Activated B cell treated with CpG ODN at 0.5 μM for 24 hours (primary cell): Measurements from ENCODE around the gene FGF1. TPM values are rescaled to one million over a fixed set of nuclear protein-coding genes. Genes with fewer than 3 reads are reported as not detected.

Experiments
- ATAC-seq: fragments of 200-7000 bp; cut with Tn5 transposase; one replicate; pipeline ENCODE4 v1.10.0; 2021; ENCODE audit warnings: low read depth, mild to moderate bottlenecking, moderate library complexity
- CTCF ChIA-PET: fragments of 350-600 bp; sonication (Branson Sonifier 250); formaldehyde crosslinking; loops from one replicate; lab custom pipeline; 2021; ENCODE audit warnings: antibody characterized with exemption; lab: Charles Lee
- POLR2A ChIA-PET: fragments of 350-600 bp; sonication (Branson Sonifier 250); formaldehyde crosslinking; loops from one replicate; lab custom pipeline; 2021; ENCODE audit warnings: antibody characterized with exemption; lab: Charles Lee
- DNase-seq: peaks from one replicate; pipeline ENCODE4 v3.0.0; 2022
- H3K27ac Mint-ChIP-seq: one replicate; pipeline ENCODE4 v1.8.0; 2020; ENCODE audit warnings: mixed read lengths
- H3K27me3 Mint-ChIP-seq: one replicate; pipeline ENCODE4 v1.8.0; 2021; ENCODE audit warnings: mixed read lengths
- H3K36me3 Mint-ChIP-seq: one replicate; pipeline ENCODE4 v1.8.0; 2021; ENCODE audit warnings: low read depth, mixed read lengths
- H3K4me1 Mint-ChIP-seq: one replicate; pipeline ENCODE4 v1.8.0; 2021; ENCODE audit warnings: mixed read lengths
- H3K4me3 Mint-ChIP-seq: one replicate; pipeline ENCODE4 v1.8.0; 2020; ENCODE audit warnings: mild to moderate bottlenecking, mixed read lengths
- H3K9me3 Mint-ChIP-seq: one replicate; pipeline ENCODE4 v1.8.0; 2020; ENCODE audit warnings: mixed read lengths
- CTCF ChIP-seq: fragments of 200-600 bp; IDR thresholded peaks from one replicate; pipeline ENCODE4 v1.8.0; 2022; ENCODE audit warnings: antibody characterized with exemption, mild to moderate bottlenecking
- intact Hi-C: fragments of 100-400 bp; cut with micrococcal nuclease; formaldehyde crosslinking; loops from one replicate; pipeline ENCODE4 v1.15.1; 2024
- total RNA-seq: library from RNA; stranded (reverse); gene quantifications from 2 replicates; pipeline ENCODE4 v1.2.3, GENCODE V29; 2022

The FGF1 gene
- total RNA-seq, 1 donor from 2014 or later = not detected

GRCh38 chr5:142621227-142621626 lies 64.7 kb downstream of the FGF1 start:
- no peak overlapping the region for H3K4me3 Mint-ChIP-seq
- H3K27ac Mint-ChIP-seq = no peak overlapping the region
- TF ChIP-seq CTCF = no peak
- intact Hi-C loops = no loop called here
- H3K27me3 Mint-ChIP-seq = peaks cover 10% of the 10 kb centered on the region
- ATAC-seq = no peak
- H3K4me1 Mint-ChIP-seq = no peaks in the 10 kb centered on the region
- ChIA-PET POLR2A (no interaction called here), CTCF (no interaction called here)
- DNase-seq = no peak
- no peaks in the 10 kb centered on the region for H3K9me3 Mint-ChIP-seq
- H3K36me3 Mint-ChIP-seq = no peaks in the 10 kb centered on the region

- Mint-ChIP-seq H3K36me3 (no peaks in the 10 kb centered on the region), H3K9me3 (no peaks in the 10 kb centered on the region), H3K4me3 (no peak overlapping the region), H3K4me1 (no peaks in the 10 kb centered on the region), H3K27ac (no peak overlapping the region), H3K27me3 (peaks cover 10% of the 10 kb centered on the region)
- DNase-seq = no peak
- POLR2A ChIA-PET = no interaction called here
- no peak for ATAC-seq
- no peak for TF ChIP-seq CTCF
- intact Hi-C loops = no loop called here
- CTCF ChIA-PET = no interaction called here
These were observed 66.1 kb downstream of the FGF1 start for GRCh38 chr5:142619815-142620214.

- TF ChIP-seq CTCF = no peak
- POLR2A ChIA-PET = no interaction called here
- H3K27me3 Mint-ChIP-seq = peaks cover 15% of the 10 kb centered on the region
- CTCF ChIA-PET = no interaction called here
- H3K9me3 Mint-ChIP-seq = no peaks in the 10 kb centered on the region
- ATAC-seq = no peak
- intact Hi-C loops = no loop called here
- DNase-seq = no peak
- no peak overlapping the region for H3K27ac Mint-ChIP-seq
- no peak overlapping the region for H3K4me3 Mint-ChIP-seq
- H3K4me1 Mint-ChIP-seq = no peaks in the 10 kb centered on the region
- no peaks in the 10 kb centered on the region for H3K36me3 Mint-ChIP-seq
These were observed 67.8 kb downstream of the FGF1 start for GRCh38 chr5:142618130-142618523.

GRCh38 chr5:142617416-142618129 lies 68.3 kb downstream of the FGF1 start:
- no peak overlapping the region for H3K27ac Mint-ChIP-seq
- intact Hi-C loops = no loop called here
- TF ChIP-seq CTCF = no peak
- DNase-seq (no peak), ATAC-seq (no peak)
- ChIA-PET POLR2A (no interaction called here), CTCF (no interaction called here)
- no peak overlapping the region for H3K4me3 Mint-ChIP-seq
- H3K36me3 Mint-ChIP-seq = no peaks in the 10 kb centered on the region
- H3K4me1 Mint-ChIP-seq = no peaks in the 10 kb centered on the region
- H3K27me3 Mint-ChIP-seq = peaks cover 15% of the 10 kb centered on the region
- H3K9me3 Mint-ChIP-seq = no peaks in the 10 kb centered on the region

GRCh38 chr5:142615948-142616347 lies 69.9 kb downstream of the FGF1 start:
- ChIA-PET CTCF (no interaction called here), POLR2A (no interaction called here)
- no peak overlapping the region for H3K27ac Mint-ChIP-seq
- H3K9me3 Mint-ChIP-seq = no peaks in the 10 kb centered on the region
- no peak overlapping the region for H3K4me3 Mint-ChIP-seq
- TF ChIP-seq CTCF = no peak
- no peaks in the 10 kb centered on the region for H3K36me3 Mint-ChIP-seq
- H3K4me1 Mint-ChIP-seq = peaks cover under 1% of the 10 kb centered on the region
- no peak for DNase-seq
- peaks cover 13% of the 10 kb centered on the region for H3K27me3 Mint-ChIP-seq
- no peak for ATAC-seq
- intact Hi-C loops = no loop called here
